Esophagus (tissue), 2 donors: ENCODE results near the gene GJC2. TPM values are rescaled to one million over a fixed set of nuclear protein-coding genes. Genes with fewer than 3 reads are reported as not detected.
A peak's percentile ranks its signal among the peaks of the same experiment; 100 is the strongest.

Source experiments
- H3K27ac ChIP-seq, 2 donors: one replicate each; pipeline ENCODE4 v1.5.1; 2013; ENCODE audit warnings: low read depth in 2 of 2, mild to moderate bottlenecking in 2 of 2, inconsistent platforms in 1 of 2, low read length in 1 of 2, moderate library complexity in 1 of 2
- H3K27me3 ChIP-seq, 2 donors: one replicate each; pipeline ENCODE4 v1.6.1; 2013; ENCODE audit warnings: low read length in 2 of 2, control low read depth in 1 of 2, mild to moderate bottlenecking in 1 of 2; ENCODE audit not compliant: insufficient read depth in 2 of 2, control insufficient read depth in 1 of 2
- H3K36me3 ChIP-seq, 2 donors: one replicate each; pipeline ENCODE4 v1.6.1; 2013; ENCODE audit warnings: low read length in 1 of 2; ENCODE audit not compliant: control insufficient read depth in 2 of 2, insufficient read depth in 2 of 2
- H3K4me1 ChIP-seq, 2 donors: one replicate each; pipeline ENCODE4 v1.6.1; 2013; ENCODE audit warnings: low read length in 1 of 2; ENCODE audit not compliant: control insufficient read depth in 2 of 2, insufficient read depth in 2 of 2
- H3K4me3 ChIP-seq, 2 donors: one replicate each; pipeline ENCODE4 v1.5.1; 2013; ENCODE audit warnings: low read length in 2 of 2, mild to moderate bottlenecking in 2 of 2, low read depth in 1 of 2, moderate library complexity in 1 of 2
- H3K9me3 ChIP-seq, 2 donors: one replicate each; pipeline ENCODE4 v1.6.1; 2013; ENCODE audit warnings: mild to moderate bottlenecking in 2 of 2, low read depth in 1 of 2, low read length in 1 of 2, moderate library complexity in 1 of 2; ENCODE audit not compliant: control insufficient read depth in 2 of 2, insufficient read depth in 1 of 2
- WGBS, 2 donors: extraction: QIAGEN DNeasy Blood & Tissue Kit; methylation state at CpG; one replicate each; pipeline ENCODE4 v1.1.7; 2013; 5-methylcytosine and 5-hydroxymethylcytosine counted together
- polyA plus RNA-seq, 2 donors: library from polyadenylated mRNA; stranded (reverse); fragments of 200-250 nt; gene quantifications; one replicate each; pipeline ENCODE4 v1.2.3, GENCODE V29; 2013
- donor health status: healthy with polysubstance abuse.
- donor health status: Bipolar disorder and iron deficiency.

GJC2 gene
- polyA plus RNA-seq, 2 donors: 0.57 to 0.64 TPM

DNA sequence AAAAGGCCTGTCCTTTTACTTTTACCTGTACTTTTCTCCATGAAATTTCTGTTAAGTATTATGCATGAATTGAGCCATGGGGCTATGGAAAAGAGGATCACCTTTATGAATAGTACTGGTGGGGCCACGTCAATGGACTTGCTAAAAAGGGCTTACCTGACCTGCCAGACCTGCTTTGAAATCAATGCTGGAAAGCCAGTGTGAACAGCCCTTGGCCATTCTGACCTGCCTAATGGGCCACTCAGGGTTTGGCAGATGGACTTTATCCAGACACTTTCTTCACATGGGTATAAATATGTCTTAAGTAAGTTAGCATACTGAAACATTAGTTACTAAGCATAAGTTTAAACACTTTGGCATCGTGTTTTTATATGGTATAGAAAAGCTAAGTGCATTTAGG lies 18.0 kb upstream of the GJC2 start:
- H3K27me3 ChIP-seq: no peaks in the 10 kb centered on the region
- H3K27ac ChIP-seq: peak overlapping the region; percentile 61 to 66
- no peaks in the 10 kb centered on the region for H3K9me3 ChIP-seq
- H3K4me1 ChIP-seq: no peaks in the 10 kb centered on the region
- WGBS, 2 donors: 63% methylated on average over 2 of the region's 2 CpGs
- H3K4me3 ChIP-seq: no peak overlapping the region
- no peaks in the 10 kb centered on the region for H3K36me3 ChIP-seq

DNA sequence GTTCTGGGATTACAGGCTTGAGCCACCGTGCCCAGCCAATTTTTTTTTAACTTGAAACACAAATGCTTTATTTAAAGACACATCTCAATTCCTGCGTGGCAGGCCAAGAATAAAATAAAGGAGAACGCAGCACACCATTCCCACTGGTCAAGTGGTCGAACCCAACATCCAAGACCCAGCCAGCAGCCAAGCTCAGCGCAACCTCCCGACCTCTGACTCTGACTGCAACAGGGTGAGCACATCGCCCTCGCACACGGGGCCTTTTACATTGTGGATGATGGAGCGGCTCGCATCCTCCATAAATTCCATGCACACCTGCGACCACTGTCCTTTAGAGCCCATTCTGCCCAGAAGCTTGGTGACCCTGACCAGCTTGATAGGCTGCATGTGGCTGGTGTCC lies 15.1 kb upstream of the GJC2 start:
- Histone ChIP-seq H3K27me3 (no peaks in the 10 kb centered on the region), H3K4me1 (no peaks in the 10 kb centered on the region), H3K27ac (no peak overlapping the region), H3K4me3 (no peak overlapping the region), H3K9me3 (no peaks in the 10 kb centered on the region), H3K36me3 (no peaks in the 10 kb centered on the region)
- 87 to 88% methylated on average over 12 of the region's 12 CpGs for WGBS, 2 donors

DNA sequence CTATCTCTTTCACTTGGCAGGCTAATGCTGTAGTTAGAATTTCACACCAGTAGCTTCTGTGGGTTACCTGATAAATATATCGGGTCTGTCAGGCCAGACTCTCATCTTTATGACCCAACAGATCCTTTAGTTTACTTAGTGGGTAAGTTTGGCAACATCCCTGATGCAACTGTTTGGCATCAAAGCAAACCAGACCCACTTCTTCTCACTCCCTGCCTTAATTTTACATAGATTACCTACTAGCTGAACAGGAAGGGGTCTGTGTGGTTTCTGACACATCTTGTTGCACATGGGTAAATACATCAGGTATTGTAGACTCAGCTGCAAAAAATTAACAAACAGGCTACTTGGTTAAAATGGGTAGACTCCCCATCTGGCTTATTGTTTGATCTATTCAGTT lies 12.8 kb upstream of the GJC2 start:
- WGBS, 2 donors: 40 to 55% methylated on average over 1 of the region's 1 CpG
- Histone ChIP-seq H3K27me3 (no peaks in the 10 kb centered on the region), H3K4me3 (no peak overlapping the region), H3K27ac (no peak overlapping the region), H3K9me3 (no peaks in the 10 kb centered on the region), H3K4me1 (peaks cover 6 to 9% of the 10 kb centered on the region in 2 donors), H3K36me3 (peaks cover 0 to 4% of the 10 kb centered on the region in 2 donors)

DNA sequence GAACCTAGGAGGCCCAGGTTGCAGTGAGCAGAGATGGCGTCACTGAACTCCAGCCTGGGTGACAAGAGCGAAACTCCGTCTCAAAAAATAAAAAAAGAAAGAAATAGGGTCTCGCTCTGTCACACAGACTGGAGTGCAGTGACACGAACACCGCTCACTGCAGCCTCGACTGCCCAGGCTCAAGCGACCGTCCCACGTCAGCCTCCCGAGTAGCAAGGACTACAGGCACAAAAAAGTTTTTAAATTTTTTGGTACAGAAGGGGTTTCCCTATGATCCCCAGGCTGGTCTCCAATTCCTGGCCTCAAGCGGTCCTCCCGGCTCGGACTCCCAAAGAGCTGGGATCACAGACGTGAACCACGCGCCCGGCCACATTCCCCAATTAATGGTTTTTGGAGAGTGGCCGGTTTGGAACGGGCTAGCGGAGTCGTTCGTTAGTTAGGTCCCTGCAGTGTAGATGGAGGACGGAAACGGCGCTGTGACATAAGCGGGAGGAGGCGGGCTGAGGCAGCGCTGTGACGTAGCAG lies 10.3 kb upstream of the GJC2 start:
- Histone ChIP-seq H3K9me3 (no peaks in the 10 kb centered on the region), H3K4me3 (peak overlapping the region; percentile 59 to 97), H3K36me3 (peaks cover 0 to 7% of the 10 kb centered on the region in 2 donors), H3K27ac (peak overlapping the region; percentile 99), H3K4me1 (peaks cover 23 to 31% of the 10 kb centered on the region in 2 donors), H3K27me3 (no peaks in the 10 kb centered on the region)
- 25% methylated on average over 30 of the region's 30 CpGs for WGBS, 2 donors

DNA sequence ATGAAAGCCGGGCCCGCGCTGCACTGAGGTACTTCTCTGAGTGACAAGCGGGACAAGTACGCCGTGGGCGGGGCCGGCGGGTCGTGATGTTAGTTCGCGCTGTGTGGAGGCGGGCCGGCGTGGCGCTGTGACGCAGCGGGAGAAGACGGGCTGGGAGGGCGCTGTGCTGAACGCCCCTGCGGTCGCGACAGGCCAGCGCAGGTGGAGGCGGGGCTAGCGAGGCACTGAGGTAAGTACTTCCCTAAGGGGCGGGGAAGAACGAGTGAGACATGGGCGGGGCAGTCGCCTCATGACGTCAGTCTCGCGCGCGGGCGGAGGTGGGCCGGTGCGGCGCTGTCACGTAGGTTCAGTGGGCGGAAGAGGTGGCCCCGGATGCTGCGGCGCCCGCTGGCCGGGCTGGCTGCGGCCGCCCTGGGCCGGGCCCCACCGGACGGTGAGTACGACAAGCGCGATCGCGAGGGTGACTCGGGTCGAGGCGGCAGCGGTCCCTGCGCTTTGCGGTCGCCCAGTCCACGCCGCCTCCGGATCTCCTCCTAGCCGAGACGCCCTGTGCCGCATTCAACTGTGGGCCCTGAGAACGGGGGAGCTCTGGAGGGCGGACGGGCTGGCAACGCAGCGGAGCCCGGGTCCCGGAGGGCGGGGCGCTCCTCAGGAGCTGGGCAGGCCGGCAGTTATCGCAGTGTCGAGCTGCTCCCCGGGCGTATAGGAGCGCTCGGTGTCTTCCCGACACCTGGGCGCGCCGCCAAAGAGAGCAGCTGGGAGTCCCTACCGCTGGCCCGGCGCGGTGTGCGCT lies 9.6 kb upstream of the GJC2 start, which contains the start of gene GUK1:
Gene GUK1 (plus strand): TSS at position 349 of the 793 bp plus-strand sequence. CDS start 24 bp downstream, at position 373.
- no peaks in the 10 kb centered on the region for H3K27me3 ChIP-seq
- H3K36me3 ChIP-seq: peaks cover 0 to 10% of the 10 kb centered on the region in 2 donors
- no peaks in the 10 kb centered on the region for H3K9me3 ChIP-seq
- peak within 1 kb of the TSS; percentile 99 for H3K27ac ChIP-seq
- peaks cover 23 to 38% of the 10 kb centered on the region in 2 donors for H3K4me1 ChIP-seq
- H3K4me3 ChIP-seq: peak within 1 kb of the TSS; percentile 78 to 97
- WGBS, 2 donors: 0% methylated on average over 85 to 95 of the region's 95 CpGs

DNA sequence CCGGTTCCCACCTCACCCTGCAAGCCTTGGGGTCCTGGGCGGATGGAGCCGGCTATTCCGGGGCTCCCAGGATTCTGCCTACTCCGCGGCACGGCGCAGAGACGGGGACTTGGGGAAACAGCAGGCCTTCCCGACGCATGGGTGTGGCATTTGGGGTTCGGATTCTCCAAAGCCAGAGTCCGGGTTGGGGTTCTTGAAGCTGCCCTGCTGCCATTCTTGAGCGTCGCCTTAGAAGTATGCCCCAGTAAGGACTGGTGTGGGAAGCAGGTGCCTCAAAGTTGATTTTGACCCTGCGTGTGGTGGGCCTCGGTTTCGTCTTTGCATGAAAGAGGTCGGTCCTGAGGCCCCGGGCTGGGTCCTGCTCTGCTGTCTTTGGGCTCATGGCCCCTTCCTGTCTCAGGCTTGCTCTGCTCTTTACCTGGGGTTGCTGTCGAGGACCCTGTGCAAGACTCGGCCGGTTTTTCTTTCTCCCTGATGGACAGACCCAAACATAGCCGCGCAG lies 9.0 kb upstream of the GJC2 start:
- H3K9me3 ChIP-seq: no peaks in the 10 kb centered on the region

DNA sequence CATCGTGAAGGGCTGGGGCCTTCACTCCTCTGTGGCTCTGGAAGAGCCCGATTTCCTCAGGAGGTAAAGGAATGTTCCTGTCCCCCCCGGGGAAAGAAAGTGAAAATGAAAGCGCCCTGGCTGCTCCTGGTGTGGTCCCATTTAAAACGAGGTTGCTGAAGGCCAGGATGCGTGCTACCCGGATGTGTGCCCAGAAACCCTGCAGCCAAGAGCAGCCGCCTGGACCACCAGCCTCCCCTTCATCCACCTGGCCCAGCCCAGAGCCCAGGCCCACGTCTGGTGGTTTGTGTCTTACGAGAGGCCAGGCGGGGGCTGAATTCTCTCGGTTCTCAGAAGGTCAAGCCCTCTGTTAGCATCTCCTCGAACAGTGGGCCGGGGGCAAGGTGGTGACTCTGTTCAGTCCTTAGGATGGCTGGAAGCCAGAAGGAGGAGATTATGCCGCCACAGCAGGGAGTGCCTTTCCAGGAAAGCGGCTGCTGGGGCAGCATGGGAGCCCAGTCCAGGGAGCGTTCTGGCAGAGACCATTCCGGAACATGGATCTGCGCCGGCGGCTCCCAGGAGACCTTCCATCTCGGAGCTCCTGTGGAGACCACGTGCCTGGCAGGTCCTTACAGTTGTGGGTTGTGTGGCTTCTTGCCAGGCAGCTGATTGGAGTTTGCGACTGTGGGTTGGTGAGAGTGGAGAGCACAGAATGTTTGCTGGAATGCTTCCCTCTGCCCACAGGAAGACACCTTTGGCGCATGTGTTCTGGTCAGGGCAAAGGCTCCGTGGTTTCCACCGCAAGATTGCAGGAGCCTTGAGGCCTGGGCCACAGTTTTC lies 8.3 kb upstream of the GJC2 start:
- 17 to 22% methylated on average over 27 of the region's 27 CpGs for WGBS, 2 donors
- Histone ChIP-seq H3K9me3 (no peaks in the 10 kb centered on the region), H3K27ac (peak overlapping the region; percentile 99), H3K27me3 (no peaks in the 10 kb centered on the region), H3K4me1 (peaks cover 26 to 45% of the 10 kb centered on the region in 2 donors), H3K4me3 (peak overlapping the region; percentile 78 to 97), H3K36me3 (peaks cover 6 to 22% of the 10 kb centered on the region in 2 donors)

More for the DNA sequence above, 9.0 kb upstream of the GJC2 start:
- H3K27ac ChIP-seq: peak overlapping the region; percentile 99
- H3K4me3 ChIP-seq: peak overlapping the region; percentile 78 to 97
- peaks cover 24 to 41% of the 10 kb centered on the region in 2 donors for H3K4me1 ChIP-seq
- H3K36me3 ChIP-seq: peaks cover 4 to 15% of the 10 kb centered on the region in 2 donors
- no peaks in the 10 kb centered on the region for H3K27me3 ChIP-seq
- WGBS, 2 donors: 2 to 3% methylated on average over 25 of the region's 25 CpGs

DNA sequence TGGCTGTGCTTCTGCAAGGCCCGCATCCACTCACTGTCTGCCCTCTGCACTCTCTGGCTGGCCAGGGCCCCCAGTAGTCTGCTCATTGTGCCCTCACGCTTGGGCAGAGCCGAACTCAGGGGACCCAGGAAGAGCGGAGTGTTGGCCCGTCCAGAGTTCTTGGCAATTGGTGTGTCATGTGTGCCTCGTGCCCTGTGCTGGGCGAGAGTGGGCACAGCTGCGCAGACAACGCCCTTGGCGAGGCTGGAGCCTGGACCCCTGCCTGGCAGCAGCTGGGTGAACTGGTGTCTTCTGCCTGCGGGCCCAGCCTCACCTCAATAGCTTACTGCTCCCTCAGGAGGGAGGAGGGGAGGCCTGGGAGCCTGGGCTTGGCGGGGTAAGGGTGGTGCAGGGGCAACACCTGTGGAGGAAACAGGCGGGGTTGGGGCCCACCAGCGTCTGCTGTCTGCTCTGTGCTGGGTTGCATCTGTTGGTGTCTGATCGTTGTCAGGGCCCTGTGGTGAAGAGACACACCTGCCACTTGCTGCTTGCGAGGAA lies 7.5 kb upstream of the GJC2 start:
- Histone ChIP-seq H3K27ac (peak overlapping the region; percentile 99), H3K4me1 (peaks cover 26 to 52% of the 10 kb centered on the region in 2 donors), H3K9me3 (no peaks in the 10 kb centered on the region), H3K27me3 (no peaks in the 10 kb centered on the region), H3K36me3 (peaks cover 6 to 30% of the 10 kb centered on the region in 2 donors), H3K4me3 (peak overlapping the region; percentile 78 to 97)
- whole genome bisulfite sequencing, 2 donors: 40 to 41% methylated on average over 16 of the region's 16 CpGs

DNA sequence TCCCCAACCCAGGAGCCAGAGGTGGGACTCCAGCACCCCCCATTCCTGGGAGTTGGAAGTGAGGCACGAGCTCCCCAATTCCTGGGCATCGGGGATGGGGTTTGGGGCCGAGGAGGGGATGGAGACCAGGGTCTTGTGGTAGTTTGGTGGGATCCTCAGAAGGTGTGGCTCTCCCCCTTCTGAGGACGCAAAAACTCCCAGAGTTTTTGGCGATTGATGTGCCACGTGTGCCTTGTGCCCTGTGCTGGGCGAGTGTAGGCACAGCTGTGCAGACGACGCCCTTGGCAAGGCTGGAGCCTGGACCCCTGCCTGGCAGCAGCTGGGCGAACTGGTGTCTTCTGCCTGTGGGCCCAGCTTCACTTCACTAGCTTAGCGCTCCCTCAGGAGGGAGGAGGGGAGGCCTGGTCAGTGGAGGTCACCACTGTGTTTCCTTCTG lies 7.0 kb upstream of the GJC2 start:
- Histone ChIP-seq H3K27ac (peak overlapping the region; percentile 99), H3K27me3 (no peaks in the 10 kb centered on the region), H3K36me3 (peaks cover 9 to 35% of the 10 kb centered on the region in 2 donors), H3K4me3 (peak overlapping the region; percentile 78 to 97), H3K4me1 (peaks cover 26 to 53% of the 10 kb centered on the region in 2 donors), H3K9me3 (no peaks in the 10 kb centered on the region)
- 48 to 49% methylated on average over 11 of the region's 11 CpGs for WGBS, 2 donors
